GM12891 (cell line): ENCODE data around the gene POU2F3.

Source experiments
- PAX5 ChIP-seq: IDR thresholded peaks from 2 replicates; pipeline ENCODE4 v1.6.1; 2011; ENCODE audit warnings: low read length, moderate library complexity, mild to moderate bottlenecking; ENCODE audit not compliant: insufficient read depth, severe bottlenecking
- TAF1 ChIP-seq: IDR thresholded peaks from 2 replicates; pipeline ENCODE4 v1.6.1; 2011; ENCODE audit warnings: low read depth, low read length, control low read depth

- TF ChIP-seq TAF1 (no peak), PAX5 (no peak)
These were observed 16.1 kb upstream of the POU2F3 start for GRCh38 chr11:120223793-120224192.
